ENCODE measurements around the gene FOXP1. TPM values are rescaled to one million over a fixed set of nuclear protein-coding genes. Genes with fewer than 3 reads are reported as not detected.

FOXP1 gene
- total and polyA plus RNA-seq, 2 of the 8 experiments (the other 6 are each of a cell fraction or from before 2014, with no cell fraction given) = 13.9 to 25.4 TPM

- no peak for TF ChIP-seq YY1 (IDR thresholded peaks at IDR 0.05; ENCODE audit: low read depth, low read length)
- TF ChIP-seq EZH2 (IDR thresholded peaks at IDR 0.05; ENCODE audit: low read depth, low read length, severe bottlenecking) = no peak
- TF ChIP-seq POLR2AphosphoS5 (IDR thresholded peaks at IDR 0.05; ENCODE audit: low read depth, low read length) = no peak
- no peak for TF ChIP-seq TBP (IDR thresholded peaks at IDR 0.05; ENCODE audit: low read depth, low read length)
- TF ChIP-seq EP300 (IDR thresholded peaks at IDR 0.05; ENCODE audit: borderline replicate concordance in 1 of 2, low read depth in 2 of 2, low read length in 2 of 2) = no peak
Measured at GRCh38 chr3:71397726-71398125, 185.8 kb downstream of the FOXP1 start (continued).

Measured in H1 (cell line).